ENCODE data around the gene YPEL5.

Gene YPEL5

GRCh38 chr2:30172627-30173026 lies 25.8 kb downstream of the YPEL5 start:
- DNase-seq = no peak

DNA sequence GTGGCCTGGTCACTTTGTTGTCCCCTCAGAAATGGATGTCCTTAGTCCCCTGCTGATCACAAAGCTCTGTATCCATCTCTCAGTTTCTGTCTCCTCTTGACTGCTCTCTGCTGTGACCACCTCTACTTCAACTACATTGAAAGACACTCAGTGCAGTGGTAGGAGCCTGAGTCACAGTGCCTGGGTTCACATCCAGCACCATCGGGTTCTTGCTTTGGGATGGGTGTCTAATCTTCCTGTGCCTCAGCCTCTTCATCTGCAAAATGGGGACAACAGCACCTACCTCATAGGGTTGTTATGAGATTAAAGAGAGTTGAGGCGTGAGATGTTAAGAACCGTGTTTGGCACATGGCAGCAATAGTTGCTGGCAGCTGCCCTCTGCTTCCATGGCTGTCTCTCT lies 30.6 kb downstream of the YPEL5 start:
- no peak for DNase-seq

DNA sequence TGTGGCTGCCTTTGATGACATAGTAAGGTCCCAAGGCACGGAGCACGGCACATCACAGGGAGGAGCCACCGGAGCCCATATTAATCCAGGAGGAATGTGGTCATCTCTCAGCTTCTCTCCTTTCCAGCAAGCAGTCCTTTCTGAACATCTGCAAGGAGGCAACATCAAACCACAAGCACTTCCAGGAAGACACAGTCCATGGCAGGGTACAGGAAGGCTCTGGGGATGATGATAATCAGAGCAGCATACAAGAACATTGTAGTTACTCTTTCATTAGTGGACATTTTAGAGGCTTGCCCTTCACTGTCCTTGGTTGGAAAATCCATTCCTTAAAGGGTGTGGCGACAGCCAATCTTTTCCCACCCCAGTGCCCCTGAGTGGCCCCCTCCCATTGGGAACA lies 31.1 kb downstream of the YPEL5 start:
- peak; percentile 9 for DNase-seq

GRCh38 chr2:30178618-30179434 lies 32.0 kb downstream of the YPEL5 start:
- peak; percentile 76 for DNase-seq

- no peak for DNase-seq
These were observed 32.7 kb downstream of the YPEL5 start for GRCh38 chr2:30179536-30179935.

- no peak for DNase-seq
These were observed 33.4 kb downstream of the YPEL5 start for GRCh38 chr2:30180226-30180625.

GRCh38 chr2:30181176-30181575 lies 34.4 kb downstream of the YPEL5 start:
- DNase-seq = no peak

DNA sequence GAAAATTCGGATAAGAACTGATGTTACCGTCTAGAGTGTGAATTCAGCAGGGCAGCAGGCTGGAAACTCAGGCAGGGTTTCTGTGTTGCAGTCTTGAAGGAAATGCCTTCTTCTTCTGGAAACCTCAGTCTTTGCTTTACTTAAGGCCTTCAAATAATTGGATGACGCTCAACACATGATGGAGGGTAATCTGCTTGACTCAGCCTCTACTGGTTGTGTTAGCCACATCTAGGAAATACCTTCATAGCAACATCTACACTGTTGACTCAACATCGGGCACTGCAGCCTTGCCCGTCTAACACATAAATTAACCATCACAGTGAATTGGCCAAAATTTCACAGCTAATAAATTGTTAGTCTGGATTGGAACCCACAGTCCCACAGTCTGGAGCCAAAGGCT lies 37.2 kb downstream of the YPEL5 start:
- DNase-seq = no peak

- DNase-seq = peak; percentile 62
These were observed 38.4 kb downstream of the YPEL5 start for GRCh38 chr2:30185178-30185577.

DNA sequence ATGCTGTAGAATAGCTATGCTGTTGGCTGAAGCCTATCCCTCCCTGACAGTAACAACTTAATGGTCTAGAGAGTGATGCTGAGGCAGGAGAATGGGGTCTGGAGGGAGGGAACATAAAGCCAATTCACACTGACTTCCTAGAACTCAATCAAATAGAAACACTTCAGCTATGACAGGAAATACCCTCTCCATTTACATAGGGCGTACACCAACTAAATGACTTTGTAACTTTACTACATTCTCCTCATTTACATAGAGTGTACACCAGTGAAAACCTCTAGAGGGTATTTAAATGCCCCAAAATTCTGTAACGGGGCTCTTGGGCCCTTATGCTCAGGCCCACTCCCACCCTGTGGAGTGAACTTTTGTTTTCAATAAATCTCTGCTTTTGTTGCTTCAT lies 41.5 kb downstream of the YPEL5 start:
- no peak for DNase-seq

DNA sequence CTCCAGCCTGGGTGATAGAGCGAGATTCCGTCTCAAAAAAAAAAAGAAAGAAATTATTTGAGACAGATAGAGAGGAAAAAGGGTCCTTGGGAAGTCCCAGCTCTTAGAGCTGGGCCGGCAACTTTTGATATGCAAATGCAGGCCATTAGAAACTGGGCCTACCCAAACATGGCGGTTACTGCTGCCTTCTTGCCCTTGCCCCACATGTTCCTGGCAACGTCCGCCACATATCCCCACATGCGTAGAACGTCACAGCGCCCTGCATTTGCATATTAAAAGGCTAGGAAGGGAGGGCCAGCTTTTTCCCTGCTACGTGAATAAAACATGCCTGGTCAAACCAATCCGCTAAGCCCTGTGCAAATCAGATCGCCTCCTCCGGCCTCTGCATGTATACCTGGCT lies 43.8 kb downstream of the YPEL5 start:
- no peak for DNase-seq

DNA sequence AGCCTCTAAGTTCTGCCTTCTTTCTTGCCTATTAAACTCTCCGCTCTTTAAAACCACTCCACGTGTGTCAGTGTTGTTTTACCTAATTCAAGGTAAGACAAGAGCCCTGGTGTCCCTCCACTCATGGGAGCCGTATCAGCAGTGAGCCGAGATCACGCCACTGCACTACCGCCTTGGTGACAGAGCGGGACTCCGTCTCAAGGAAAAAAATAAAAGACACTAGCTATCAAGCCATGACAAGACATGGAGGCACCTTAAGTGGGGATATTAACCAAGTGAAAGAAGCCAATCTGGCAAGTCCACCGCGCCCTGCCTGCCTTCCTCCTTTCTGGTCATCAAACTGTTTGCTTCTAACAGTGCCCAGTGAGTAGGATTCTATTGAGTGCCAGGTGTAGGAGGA lies 44.3 kb downstream of the YPEL5 start:
- DNase-seq = no peak

DNA sequence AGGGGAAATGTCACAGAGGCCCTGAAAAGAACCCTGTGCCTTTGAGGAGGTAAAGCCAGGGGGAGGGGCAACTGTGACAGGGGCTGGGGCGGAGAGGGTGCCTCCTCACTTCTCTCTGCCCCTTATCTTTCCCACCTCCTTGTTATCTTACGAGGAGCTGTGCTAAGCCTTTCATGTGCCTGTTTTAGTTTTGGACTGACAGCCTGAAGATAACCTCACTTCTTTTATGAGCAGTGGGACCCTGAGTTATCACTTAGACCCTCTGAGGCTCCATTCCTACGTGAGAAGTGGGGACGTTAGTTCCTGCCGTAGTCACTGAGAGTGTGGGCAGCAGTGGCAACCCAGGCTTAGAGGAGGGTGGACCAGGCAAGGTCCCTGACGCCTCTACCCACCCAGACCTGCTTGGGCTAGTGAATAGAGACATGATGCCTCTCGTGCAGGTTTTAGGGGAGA lies 45.0 kb downstream of the YPEL5 start:
- no peak for DNase-seq

DNA sequence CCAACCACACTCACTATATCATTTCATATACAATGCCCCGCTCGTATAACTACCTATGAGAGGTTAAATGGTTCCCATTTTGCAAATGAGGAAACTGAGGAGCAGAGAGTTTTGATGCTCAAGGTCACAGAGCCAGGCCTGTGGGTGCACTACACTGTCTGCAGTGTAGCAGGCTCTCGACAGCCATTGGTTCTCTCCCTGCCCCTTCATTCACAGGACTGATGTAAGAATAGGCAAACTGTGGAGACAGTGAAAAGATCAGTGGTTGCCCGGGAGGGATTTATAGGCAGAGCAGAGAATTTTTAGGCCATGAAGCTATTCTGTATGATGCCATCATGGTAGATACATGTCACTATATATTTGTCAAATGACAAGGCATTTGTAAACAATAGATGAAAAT lies 45.5 kb downstream of the YPEL5 start:
- DNase-seq = no peak

- DNase-seq = no peak
These were observed 46.4 kb downstream of the YPEL5 start for GRCh38 chr2:30193104-30193681.

- no peak for DNase-seq
These were observed 47.6 kb downstream of the YPEL5 start for GRCh38 chr2:30194421-30194820.

GRCh38 chr2:30195016-30195415 lies 48.2 kb downstream of the YPEL5 start:
- no peak for DNase-seq

DNA sequence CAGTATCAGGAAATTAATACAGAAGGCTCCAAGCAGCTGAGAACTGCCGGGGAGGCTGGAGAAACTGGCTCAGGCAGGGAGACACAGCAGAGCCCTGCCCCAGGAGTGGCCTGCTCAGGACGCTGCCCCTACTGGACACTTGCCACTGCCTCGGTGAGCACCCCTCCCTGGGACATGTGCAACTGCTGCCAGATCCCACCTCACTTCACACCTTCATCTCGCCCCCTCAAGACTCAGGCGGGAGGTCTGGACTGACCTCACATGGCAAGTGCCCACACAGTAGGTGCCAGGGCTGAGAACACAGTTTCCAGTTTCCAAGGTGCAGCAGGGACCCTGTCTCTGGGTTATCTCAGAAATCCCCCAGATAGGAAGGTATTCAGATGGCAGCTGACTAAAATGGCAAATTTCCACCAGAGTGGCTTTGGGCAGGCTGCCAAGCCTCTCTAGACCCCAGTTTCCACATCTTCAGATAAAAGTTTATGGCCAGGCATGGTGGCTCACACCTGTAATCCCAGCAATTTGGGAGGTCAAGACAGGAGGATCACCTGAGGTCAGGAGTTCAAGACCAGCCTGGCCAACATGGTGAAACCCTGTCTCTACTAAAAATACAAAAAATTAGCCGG lies 50.9 kb downstream of the YPEL5 start:
- no peak for DNase-seq

DNA sequence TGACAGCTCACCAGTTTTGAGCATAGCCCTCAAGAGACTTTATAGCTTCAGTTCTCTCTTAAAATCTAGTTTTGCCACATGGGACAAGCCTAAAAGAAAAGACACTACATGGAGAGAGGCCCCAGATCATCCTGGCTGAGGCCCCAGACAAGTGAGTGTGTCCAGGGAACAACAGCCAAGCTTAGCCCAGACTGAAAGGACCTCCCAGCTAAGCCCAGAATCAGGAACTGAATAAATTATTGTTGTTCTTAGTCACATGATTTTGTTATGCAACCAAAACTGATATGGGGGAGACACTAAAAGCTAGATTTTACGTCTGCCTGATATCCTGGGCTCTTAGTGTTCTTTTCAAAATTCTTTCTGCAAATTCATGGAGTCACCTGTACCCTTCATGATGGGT lies 55.2 kb downstream of the YPEL5 start:
- no peak for DNase-seq

GRCh38 chr2:30203156-30203555 lies 56.3 kb downstream of the YPEL5 start:
- DNase-seq = no peak

- no peak for DNase-seq
These were observed 57.5 kb downstream of the YPEL5 start for GRCh38 chr2:30204281-30204680.

DNA sequence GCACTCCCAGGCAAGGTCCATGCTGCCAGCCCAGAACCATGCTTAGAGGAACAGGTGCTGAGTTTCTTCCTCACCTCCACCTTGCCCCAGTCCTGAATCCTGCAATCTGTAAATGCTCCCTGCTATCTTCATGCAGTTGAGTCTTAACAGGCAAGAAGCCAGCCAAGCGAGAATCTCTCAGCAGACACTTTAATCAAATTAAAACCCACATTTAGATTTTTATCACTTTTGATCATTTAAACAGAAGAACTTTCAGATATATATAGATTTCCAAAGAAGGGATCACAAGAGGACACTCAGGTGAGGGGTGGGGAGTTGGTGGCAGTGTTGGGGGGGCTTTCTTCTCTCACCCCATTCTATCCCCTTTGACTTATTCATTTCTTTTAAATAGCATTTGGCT lies 58.6 kb downstream of the YPEL5 start:
- no peak for DNase-seq

- DNase-seq = no peak
These were observed 59.9 kb downstream of the YPEL5 start for GRCh38 chr2:30206461-30207430.
